Urothelium cell line (cell line): Measurements from ENCODE around the gene MBD5.

Experiments used
- DNase-seq: peaks from one replicate; pipeline ENCODE4 v3.0.0; 2011; ENCODE audit warnings: low spot score, mixed read lengths
- FAIRE-seq: peaks from 2 replicates; lab custom pipeline; 2011; peaks lifted over from hg19 to GRCh38; lab: Jason Lieb, UNC

The MBD5 gene

DNA sequence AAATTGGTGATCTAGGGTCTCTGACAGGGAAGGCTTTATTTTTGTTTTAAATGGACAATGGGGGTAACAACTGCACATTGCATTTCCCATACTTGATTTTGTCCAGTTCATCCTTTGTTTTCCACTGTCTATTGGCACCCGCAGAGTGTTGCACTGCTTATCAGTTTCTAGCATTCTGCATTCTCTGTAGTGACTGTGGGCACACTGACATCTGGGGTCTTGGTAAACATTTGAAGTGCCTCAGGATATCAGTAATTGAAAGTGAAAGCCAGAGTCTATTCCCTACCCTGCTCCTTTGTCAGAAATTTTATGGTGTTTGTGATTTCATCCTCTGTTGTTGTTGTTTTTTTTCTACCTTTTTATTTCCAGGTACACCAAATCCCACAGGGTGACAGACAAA lies 491.6 kb downstream of the MBD5 start:
- FAIRE-seq, result no peak
- no peak for DNase-seq

DNA sequence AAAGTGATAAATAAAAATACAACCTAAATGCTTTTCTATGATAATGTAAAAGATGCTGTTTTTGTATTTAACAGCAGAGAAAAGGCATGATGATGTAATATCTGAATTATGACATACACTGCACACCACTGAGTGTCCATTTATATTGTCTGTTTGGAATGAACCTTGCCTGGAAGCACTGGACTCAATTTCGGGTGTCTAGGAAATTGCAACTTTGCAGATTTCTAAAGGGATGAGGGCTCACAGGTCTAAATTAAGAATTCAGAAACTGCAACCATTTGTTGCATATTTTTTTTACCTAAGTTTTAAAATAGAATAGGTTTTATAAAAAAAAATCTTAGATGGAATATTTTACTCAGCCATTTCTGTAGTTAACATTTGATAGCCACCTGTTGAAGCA lies 492.5 kb downstream of the MBD5 start:
- no peak for FAIRE-seq
- no peak for DNase-seq

DNA sequence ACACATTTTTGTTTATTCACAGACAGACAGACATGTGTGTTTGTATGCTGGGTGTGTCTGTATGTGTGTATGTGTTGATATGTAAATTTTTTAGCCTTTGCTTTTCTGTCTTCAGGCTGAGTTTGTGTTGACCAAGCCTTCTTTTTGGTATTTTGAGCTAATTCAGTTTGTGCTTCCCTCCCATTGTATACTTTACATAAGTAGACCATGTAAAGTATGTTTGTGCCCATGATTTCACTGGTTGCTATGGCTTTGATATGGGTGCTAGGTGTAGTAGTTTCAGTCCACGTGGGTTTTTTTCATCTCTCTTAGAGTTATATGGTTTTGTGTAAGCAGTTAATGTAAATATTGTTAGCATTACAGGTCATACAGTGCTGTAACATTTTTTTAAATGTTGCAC lies 494.2 kb downstream of the MBD5 start:
- no peak for DNase-seq
- FAIRE-seq, result peak; percentile 50

DNA sequence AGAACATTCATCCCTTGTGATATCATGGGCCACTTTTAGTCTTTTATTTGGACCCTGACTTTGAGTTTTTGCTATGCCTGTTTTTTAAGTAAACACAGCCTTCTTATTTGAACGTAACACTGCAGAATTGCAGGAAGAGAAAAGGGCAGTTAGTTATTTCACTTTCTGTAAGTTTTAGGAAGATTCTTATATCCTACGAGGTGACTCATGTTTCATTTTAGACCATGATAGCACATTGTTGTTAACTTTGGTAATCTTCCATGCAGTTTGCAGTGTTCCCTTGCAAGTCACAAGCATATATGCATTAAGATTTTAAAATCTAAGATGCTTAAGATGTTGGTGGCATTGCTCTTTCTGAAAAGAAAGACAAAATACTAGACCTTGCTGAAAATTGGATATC lies 495.1 kb downstream of the MBD5 start:
- DNase-seq (no peak), FAIRE-seq (no peak)

DNA sequence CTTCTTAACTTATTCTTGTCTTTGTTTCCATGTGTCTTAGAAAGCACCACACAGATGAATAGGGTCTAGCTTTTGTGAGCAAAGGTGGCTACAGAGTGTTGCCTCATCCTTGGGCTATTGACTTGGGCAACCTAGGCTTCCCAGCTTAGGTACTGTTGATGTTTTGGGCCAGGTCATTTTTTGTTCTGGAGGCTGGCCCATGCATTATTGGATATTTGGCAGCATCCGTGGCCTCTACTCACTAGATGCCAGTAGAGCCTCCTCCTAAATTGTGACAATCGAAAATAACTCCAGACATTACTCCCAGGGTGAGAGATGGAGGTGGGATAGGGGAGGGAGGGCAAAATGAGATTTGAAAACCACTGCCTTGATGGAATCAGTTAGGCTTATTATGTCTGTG lies 496.4 kb downstream of the MBD5 start:
- DNase-seq, result no peak
- FAIRE-seq, result no peak

DNA sequence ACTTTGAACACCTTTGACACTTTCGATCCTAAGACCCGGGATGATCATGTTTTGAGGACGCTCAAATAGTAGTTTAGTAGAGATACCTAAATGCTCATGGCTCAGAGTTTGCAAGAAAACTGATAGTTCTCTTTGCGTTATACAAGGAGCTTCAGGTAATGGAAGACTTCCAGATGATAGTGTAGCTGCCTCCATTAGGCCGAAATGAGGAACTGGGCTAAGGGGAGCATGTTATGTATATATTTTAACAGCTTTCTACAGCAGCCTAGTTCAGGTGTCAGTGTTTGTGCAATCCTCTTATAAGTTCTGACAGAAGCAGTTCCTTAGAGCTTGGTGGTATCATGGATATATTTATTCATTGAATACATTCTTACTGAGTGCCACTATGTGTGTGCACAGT lies 496.9 kb downstream of the MBD5 start:
- no peak for FAIRE-seq

DNA sequence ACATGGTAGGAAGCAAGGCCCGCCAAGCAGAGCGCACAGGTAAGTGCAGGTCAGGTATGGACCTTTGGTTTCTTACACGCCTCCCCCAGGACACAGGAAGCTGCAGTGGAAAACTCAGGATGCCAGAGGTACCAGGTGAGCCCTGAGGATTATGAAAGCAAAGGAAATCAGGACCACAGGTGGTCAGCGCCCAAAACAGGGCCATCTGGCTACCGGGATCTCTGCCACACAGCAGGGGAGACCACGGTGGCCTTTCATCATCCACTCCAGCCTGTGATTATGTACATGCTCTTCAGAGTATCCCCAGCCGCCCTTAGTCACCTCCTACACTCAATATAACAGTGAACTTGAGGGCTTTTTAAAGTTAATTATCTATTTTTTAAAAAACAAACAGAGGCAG lies 498.1 kb downstream of the MBD5 start:
- FAIRE-seq (no peak), DNase-seq (no peak)

More for the DNA sequence above, 496.9 kb downstream of the MBD5 start:
- DNase-seq, result no peak

DNA sequence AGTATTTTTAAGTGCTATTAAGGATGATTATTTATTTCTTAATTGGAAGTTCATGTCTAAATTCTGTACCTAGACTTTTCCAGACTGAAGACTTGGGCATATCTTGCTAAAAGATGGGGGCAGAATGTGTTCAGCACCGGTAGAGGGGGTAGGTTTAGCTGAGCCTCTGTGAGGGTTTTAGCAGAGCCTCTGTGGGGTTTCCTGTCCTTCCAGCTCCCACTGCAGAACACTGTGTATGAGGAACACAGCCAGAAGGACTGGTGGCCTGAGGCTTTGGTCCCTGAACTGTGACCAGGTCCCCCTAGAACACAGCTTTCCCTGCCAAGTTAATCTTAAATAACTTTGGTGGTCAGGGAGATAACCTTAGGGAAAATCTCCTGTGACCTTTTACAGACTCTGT lies 500.3 kb downstream of the MBD5 start:
- FAIRE-seq (no peak), DNase-seq (no peak)

DNA sequence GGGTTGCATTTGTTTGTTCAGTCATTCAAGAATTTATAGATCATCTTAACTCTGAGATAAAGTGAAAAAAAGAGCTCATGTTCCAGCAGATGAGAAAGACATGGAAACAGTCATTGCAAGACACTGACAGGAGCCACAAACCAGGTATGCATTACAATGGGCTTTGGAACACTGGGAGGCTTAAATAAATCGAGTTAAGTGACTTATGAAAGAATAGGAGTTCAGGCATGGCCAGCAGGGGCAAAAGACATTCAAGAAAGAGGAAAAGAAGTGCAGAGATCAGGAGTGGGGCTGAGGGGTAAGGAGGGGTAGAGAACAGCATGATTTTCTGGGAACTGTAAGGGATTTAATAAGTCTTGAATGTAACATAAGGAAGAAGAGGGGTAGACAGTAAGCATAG lies 502.4 kb downstream of the MBD5 start:
- no peak for FAIRE-seq

DNA sequence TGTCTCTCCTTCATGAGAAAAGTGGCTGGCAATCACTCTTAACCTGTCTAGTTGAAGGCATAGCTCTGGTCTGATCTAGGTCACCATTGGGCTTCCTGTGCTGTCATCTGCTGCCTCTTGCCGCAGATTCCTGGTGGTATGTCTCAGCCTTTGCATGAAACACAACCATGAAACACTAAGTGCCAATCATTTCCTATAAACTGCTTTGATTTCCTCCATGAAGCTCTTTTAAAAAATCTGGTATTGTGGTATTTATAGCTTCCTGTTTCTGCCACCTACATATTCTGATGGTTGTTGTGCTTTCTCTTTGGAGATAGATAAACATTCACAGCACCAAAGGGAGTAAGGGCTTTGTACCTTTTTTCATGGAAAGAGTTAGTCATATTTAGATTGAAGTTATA lies 503.6 kb downstream of the MBD5 start:
- peak; percentile 40 for FAIRE-seq
- DNase-seq, result no peak

More for the DNA sequence above, 502.4 kb downstream of the MBD5 start:
- no peak for DNase-seq

DNA sequence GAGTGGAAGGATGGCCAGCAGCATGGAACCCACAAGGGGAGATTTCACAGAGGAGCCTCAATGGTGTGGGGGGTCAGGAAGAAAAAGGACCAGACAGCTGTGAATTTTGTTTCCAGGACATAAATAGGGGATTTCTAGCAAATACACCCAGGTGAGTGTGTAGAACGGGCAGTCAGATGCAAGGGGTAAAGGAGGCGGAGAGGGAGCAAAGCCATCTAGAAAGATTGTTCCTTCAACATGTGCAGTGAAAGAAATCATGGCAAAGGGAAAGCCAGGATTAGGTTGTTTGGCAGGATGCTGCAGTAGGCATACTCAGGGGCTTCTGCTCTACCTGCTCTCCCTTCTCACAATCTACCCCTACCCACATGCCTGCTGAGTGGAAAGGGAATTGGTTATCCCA lies 504.2 kb downstream of the MBD5 start:
- no peak for FAIRE-seq
- DNase-seq, result no peak

DNA sequence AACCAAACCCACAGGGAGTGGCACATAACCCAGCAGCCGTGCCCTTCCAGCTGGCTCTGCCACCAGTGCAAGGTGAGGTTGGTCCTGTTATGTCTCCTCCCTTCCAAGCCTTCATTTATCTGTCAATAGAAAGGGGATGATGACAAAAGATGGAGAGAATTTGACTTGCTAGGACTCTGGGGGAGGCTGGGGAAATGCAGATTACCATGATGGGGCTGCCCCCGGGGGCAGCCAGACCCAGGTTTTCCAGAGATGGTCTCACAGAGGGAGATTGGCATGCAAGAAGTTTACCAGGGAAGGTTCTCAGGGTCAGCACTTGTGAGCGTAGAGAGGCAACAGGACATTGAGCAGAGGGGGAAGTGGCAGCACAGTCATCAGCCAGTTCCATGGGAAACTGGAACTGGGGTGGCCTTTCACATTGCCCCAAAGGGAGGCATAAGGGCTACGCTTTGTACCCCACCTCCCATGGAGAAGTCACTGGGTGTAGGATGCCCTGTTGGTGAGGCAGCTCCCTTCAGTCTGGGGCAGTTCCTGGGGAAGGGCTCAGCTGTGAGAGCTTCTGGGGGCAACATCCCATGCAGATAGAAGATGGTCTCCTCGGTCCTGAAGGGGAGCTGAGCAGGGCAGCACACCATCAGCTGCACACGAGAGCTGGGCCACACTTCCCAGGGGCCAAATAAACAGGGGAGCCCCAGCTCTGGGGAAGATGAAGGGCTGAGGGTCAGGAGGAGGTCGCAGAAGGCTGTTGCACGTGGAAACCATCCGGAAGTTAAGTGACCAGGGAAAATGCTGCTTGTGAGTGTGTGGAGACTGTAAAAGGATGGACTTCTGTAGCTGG lies 505.8 kb downstream of the MBD5 start:
- FAIRE-seq, result peak; percentile 13
- DNase-seq, result no peak

DNA sequence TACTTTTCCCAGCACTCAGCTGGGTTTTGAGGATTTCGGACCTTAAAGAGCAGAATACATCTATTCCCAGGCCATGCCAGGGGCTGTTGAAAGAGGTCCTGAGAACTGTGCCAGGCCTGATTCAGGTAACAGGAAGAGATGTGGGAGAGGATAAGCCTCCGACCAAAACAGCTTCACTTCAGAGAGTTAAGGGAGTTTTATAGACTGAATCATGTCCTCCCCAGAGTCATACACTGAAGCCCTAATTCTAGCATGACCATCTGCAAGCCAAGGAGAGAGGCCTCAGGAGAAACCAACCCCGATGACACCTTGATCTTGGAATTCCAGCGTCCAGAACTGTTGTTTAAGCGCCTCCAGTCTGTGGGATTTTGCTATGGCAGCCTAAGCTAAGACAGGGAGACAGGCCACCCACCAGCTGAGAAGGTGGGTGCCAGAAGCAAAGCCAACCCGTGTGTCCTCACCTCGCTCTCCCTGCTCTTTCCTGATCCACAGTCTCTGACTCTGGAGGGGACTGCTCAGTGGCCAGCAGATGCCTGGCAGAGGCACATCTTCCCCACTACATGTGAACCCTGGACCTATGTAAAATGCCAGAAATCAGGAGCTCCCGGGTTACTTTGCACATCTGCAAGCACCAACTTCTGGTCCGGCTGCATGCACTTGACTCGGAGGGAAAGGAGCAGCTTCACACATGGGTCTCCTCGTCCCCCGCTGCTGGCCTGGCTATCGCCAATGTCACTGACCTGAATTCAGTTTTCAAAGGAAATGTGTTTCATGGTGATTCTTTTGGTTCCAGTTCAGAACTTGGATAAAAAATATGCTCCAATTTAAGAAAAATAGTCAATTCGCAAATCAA lies 506.8 kb downstream of the MBD5 start:
- no peak for DNase-seq
- no peak for FAIRE-seq

DNA sequence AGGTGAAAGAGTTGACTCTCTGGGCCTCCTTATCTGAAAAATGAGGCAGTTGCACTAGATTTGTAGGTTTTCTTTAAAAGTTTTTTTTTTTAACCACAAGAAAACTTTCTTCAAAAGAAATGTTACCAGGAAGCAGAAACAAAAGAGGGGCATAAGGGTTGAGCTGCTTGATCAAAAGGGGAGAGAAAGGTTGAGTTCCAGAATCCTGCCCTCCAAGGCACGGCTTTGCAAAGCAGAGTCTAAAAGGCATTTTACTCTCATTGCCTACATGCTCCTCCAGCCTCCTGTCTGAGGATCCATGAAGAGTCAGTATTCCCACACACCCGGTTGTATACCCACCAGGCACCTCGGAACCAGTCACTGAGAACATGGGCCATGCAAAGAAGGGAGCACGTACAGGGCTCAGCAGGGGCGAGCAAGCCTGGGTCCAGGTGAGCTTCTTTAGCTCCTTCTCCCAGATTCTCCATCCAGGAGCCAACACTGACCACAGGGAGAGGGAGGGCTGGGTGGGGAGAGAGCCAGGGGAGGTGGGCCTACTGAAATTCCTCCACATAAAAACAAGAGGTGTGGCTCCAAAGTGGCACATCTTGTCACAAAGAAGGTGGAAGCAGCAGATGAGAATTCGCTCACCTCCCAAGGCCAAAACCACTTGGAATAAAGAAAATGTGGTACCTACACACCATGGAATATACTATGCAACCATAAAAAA lies 507.6 kb downstream of the MBD5 start:
- DNase-seq (no peak), FAIRE-seq (no peak)

DNA sequence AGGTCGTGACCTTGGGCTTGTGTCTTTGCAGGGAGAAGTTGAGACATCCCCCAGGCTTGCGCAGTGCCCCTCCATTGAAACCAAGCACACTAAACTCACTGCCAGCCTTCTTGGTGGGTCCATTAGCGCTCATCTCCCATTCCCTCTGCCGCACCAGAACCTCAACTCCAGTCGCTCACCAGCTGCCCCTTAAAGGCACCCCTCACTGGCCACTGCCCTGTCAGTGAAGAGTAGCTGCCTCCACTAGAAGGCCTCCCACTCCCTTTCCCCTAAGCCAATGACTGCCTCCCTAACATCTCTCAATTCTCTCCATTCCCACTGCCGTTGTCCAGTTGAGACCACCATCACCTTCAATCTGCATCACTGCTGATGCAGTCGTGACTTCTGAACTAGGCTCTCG lies 508.9 kb downstream of the MBD5 start:
- peak; percentile 46 for FAIRE-seq

DNA sequence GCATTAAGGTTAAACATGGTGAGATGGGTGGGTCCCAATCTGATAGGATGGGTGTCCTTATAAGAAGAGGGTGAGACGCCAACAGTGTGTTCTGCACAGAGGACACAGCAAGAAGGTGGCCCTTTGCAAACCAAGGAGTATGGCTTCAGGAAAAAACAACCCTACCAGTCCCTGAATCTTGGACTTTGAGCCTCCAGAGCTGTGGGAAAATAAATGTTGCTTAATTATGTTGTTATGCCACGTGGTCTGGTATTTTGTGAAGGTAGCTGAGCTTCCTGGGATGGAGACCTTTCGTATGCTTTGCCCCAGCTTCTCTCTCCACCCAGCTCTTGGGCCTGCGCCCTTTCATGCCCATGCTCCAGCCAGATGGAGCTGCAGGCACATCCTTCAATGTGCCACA lies 509.5 kb downstream of the MBD5 start:
- FAIRE-seq (no peak), DNase-seq (no peak)

More for the DNA sequence above, 508.9 kb downstream of the MBD5 start:
- no peak for DNase-seq

DNA sequence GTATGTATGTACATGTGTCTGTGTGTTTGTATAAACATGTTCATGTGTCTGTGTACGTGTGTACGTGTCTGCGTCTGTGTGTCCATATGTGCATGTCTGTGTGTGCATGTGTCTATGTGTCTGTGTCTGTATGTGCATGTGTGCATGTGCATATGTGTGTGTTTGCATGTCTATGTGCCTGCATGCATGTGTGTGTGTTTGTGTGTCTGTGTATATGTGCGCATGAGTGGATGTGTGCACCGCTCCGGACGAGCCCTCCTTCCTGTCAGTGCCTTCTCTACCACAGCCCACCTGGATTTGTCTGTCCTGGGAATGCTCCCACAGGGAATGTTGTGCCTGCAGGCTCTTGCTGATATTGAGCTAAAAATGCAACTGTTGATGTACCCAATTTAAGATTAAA lies 510.3 kb downstream of the MBD5 start:
- FAIRE-seq, result peak; percentile 89
- no peak for DNase-seq

DNA sequence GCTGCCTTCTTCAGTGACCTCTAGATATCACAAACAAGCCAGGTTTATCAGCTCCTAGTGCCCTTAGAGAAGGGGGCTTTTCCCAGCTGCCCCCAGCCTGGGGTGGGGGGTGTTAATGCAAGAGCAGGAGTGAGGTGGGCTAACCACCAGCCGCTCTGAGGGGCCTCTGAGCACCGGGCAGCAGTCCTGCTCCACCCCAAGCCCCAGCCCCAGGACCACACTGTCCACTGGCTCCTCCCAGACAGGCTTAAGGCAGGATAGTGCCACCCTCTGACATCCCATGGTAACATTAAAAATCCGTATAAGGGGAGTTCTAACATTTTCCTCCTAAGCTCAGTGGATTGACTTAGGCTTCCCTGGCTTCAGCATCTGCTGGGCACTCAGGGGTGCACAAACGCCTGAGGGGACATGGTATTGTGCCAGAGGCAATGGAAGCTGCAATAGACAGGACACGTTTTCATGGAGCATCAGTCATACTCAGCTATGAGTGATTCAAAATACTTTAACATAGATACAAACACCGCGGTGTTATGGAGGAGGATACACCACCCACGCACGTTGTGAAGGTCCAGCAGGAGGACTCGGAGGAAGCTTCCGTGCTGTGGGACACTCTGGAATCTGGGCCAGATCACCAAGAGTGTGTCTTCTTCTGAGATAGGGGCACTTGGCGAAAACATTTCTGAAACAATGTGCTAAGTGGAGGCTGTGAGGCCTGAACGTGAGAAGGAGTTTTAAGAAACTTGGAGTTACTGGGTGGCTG lies 511.0 kb downstream of the MBD5 start:
- DNase-seq (no peak), FAIRE-seq (no peak)

DNA sequence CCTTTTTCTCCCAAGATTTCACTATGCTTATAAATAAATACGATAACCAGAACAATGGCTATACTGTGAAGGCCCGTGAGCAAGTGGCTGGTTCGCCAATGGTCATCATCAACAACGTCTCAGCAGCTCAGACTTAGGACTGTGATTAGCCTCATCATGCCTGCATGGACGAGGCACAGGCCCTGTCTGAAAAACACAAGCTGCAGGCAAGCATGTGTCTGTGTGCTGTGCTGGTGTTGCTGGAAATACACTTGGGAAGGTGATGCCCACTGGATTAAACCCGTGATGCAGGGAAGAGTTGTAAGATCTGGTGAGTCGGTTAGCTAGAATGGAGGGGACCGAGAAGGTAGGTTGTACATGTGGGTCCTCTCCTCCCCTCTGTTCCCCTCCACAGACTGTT lies 512.1 kb downstream of the MBD5 start:
- no peak for DNase-seq
- no peak for FAIRE-seq

DNA sequence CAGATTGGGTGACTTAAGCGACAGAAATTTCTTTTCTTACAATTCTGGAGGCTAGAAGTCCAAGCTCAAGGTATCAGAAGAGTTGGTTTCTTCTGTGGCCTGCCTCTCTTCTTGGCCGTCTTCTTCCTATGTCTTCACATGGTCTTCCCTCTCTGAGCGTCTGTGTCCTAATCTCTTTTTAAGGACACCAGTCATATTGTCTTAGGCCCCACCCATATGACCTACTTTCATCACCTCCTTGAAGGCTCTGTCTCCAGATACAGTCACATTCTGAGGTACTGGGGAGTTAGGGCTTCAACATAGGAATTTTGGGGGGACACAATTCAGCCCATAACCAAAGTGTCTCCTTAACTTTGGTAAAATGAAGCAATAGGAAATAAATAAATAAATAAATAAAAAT lies 512.8 kb downstream of the MBD5 start:
- DNase-seq (no peak), FAIRE-seq (no peak)
